Urinary bladder (tissue), 4 donors: Measurements from ENCODE around the gene ARHGEF7. TPM values are rescaled to one million over a fixed set of nuclear protein-coding genes. Genes with fewer than 3 reads are reported as not detected.

Experiments
- DNase-seq: peaks from one replicate; pipeline ENCODE4 v3.0.0-alpha.2; 2015; ENCODE audit errors: extremely low spot score
- H3K27ac ChIP-seq: one replicate; pipeline ENCODE4 v1.5.1; 2013; ENCODE audit warnings: low read depth, mild to moderate bottlenecking, moderate library complexity
- H3K36me3 ChIP-seq: one replicate; pipeline ENCODE4 v1.6.1; 2013; ENCODE audit warnings: mild to moderate bottlenecking, moderate library complexity; ENCODE audit not compliant: insufficient read depth
- H3K4me1 ChIP-seq: one replicate; pipeline ENCODE4 v1.6.1; 2013; ENCODE audit warnings: mild to moderate bottlenecking, moderate library complexity; ENCODE audit not compliant: insufficient read depth
- H3K4me3 ChIP-seq: one replicate; pipeline ENCODE4 v1.5.1; 2013; ENCODE audit warnings: low read depth, low read length
- WGBS: extraction: QIAGEN DNeasy Blood & Tissue Kit; methylation state at CpG from one replicate; pipeline ENCODE4 v1.1.7; 2013; 5-methylcytosine and 5-hydroxymethylcytosine counted together
- polyA plus RNA-seq: library from polyadenylated mRNA; stranded (reverse); fragments of 200-250 nt; gene quantifications from one replicate; pipeline ENCODE4 v1.2.3, GENCODE V29; 2013
- total RNA-seq: library from RNA; depleted of rRNA; stranded (reverse); fragments of >200 nt; gene quantifications from one replicate; pipeline ENCODE4 v1.2.3, GENCODE V29; 2014
- donor health status: healthy with polysubstance abuse.
- donor health status: healthy.

ARHGEF7 gene
- total and polyA plus RNA-seq, 2 donors, result 29.8 to 148 TPM

GRCh38 chr13:111092685-111093084, 22.4 kb upstream of the ARHGEF7 start:
- Histone ChIP-seq H3K27ac (no peak overlapping the region), H3K36me3 (no peaks in the 10 kb centered on the region), H3K4me3 (no peak overlapping the region), H3K4me1 (no peaks in the 10 kb centered on the region)
- 76% methylated on average over 6 of the region's 6 CpGs for WGBS
- no peak for DNase-seq

- no peak for DNase-seq
- 89% methylated on average over 21 of the region's 21 CpGs for WGBS
- Histone ChIP-seq H3K36me3 (no peaks in the 10 kb centered on the region), H3K4me1 (no peaks in the 10 kb centered on the region), H3K4me3 (no peak overlapping the region), H3K27ac (no peak overlapping the region)
Measured at GRCh38 chr13:111093136-111093535, 22.0 kb upstream of the ARHGEF7 start.

GRCh38 chr13:111093634-111094033, 21.5 kb upstream of the ARHGEF7 start:
- 80% methylated on average over 9 of the region's 9 CpGs for WGBS
- H3K27ac ChIP-seq, result no peak overlapping the region
- H3K4me1 ChIP-seq, result no peaks in the 10 kb centered on the region
- no peak overlapping the region for H3K4me3 ChIP-seq
- no peak for DNase-seq
- no peaks in the 10 kb centered on the region for H3K36me3 ChIP-seq

- H3K4me1 ChIP-seq, result no peaks in the 10 kb centered on the region
- no peak overlapping the region for H3K27ac ChIP-seq
- WGBS, result 70% methylated on average over 30 of the region's 30 CpGs
- no peak for DNase-seq
- no peaks in the 10 kb centered on the region for H3K36me3 ChIP-seq
- no peak overlapping the region for H3K4me3 ChIP-seq
Measured at GRCh38 chr13:111095031-111095840, 19.9 kb upstream of the ARHGEF7 start.

DNA sequence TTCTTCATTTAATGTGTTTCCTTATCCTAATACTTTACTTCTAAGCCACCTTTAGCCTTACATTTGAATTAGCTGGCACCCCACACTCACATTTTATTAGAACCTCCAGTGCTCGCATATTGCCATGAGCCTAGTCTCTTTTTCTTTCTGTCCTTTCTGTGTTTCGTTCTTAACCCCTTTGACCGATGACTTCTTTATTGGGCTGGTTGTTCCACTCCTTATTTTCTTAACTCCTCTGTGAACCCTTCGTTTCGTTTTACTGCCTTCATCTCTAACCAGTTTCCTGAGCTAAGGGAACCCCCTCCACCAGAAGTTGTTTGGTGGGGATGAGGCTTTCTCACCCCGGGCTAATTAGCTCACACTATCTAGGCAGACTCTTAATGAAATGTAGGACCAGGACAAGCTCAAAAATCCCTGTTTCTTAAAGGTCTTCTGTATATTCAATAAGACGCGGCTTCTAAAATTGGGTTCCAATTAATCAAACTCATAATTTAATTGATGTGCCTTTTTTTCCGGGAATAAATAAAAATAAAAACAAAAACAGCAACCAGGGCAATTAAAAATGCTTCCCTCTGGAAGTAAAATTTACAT, 19.1 kb upstream of the ARHGEF7 start:
- H3K27ac ChIP-seq, result no peak overlapping the region
- no peaks in the 10 kb centered on the region for H3K36me3 ChIP-seq
- no peak for DNase-seq
- WGBS, result 49% methylated on average over 9 of the region's 9 CpGs
- no peaks in the 10 kb centered on the region for H3K4me1 ChIP-seq
- H3K4me3 ChIP-seq, result no peak overlapping the region

DNA sequence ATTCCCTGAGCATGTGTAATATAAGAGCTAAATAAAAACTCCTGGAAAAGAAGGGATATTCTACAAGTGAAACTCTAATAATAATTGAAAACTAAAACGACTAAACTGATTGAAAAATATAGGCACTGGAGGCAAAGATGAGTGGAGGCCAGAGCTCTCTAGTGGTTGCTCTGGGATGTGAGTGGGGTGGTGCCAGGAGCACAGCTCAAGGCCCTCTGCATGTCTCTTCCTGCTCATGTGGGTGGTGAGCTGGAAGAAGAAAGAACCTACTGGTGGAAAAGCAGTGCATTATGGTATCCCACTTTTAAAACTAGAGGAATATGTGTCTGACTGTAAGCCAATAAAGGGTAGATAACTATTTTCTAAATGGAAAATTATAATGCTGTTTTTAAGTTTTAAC, 15.8 kb upstream of the ARHGEF7 start:
- WGBS, result 65% methylated on average over 1 of the region's 1 CpG
- Histone ChIP-seq H3K4me1 (no peaks in the 10 kb centered on the region), H3K4me3 (no peak overlapping the region), H3K36me3 (no peaks in the 10 kb centered on the region), H3K27ac (no peak overlapping the region)
- DNase-seq, result no peak

GRCh38 chr13:111110054-111110453, 5.1 kb upstream of the ARHGEF7 start:
- no peaks in the 10 kb centered on the region for H3K36me3 ChIP-seq
- 75% methylated on average over 2 of the region's 2 CpGs for WGBS
- H3K4me3 ChIP-seq, result no peak overlapping the region
- DNase-seq, result no peak
- H3K4me1 ChIP-seq, result no peaks in the 10 kb centered on the region
- no peak overlapping the region for H3K27ac ChIP-seq

- Histone ChIP-seq H3K36me3 (no peaks in the 10 kb centered on the region), H3K4me3 (no peak overlapping the region), H3K27ac (no peak overlapping the region), H3K4me1 (peaks cover 4% of the 10 kb centered on the region)
- no peak for DNase-seq
- WGBS, result 88% methylated on average over 7 of the region's 7 CpGs
Measured at GRCh38 chr13:111111376-111111937, 3.7 kb upstream of the ARHGEF7 start.

GRCh38 chr13:111112196-111112595, 2.9 kb upstream of the ARHGEF7 start:
- Histone ChIP-seq H3K36me3 (no peaks in the 10 kb centered on the region), H3K27ac (no peak overlapping the region), H3K4me3 (no peak overlapping the region), H3K4me1 (peaks cover 4% of the 10 kb centered on the region)
- DNase-seq, result no peak
- 94% methylated on average over 9 of the region's 9 CpGs for WGBS

DNA sequence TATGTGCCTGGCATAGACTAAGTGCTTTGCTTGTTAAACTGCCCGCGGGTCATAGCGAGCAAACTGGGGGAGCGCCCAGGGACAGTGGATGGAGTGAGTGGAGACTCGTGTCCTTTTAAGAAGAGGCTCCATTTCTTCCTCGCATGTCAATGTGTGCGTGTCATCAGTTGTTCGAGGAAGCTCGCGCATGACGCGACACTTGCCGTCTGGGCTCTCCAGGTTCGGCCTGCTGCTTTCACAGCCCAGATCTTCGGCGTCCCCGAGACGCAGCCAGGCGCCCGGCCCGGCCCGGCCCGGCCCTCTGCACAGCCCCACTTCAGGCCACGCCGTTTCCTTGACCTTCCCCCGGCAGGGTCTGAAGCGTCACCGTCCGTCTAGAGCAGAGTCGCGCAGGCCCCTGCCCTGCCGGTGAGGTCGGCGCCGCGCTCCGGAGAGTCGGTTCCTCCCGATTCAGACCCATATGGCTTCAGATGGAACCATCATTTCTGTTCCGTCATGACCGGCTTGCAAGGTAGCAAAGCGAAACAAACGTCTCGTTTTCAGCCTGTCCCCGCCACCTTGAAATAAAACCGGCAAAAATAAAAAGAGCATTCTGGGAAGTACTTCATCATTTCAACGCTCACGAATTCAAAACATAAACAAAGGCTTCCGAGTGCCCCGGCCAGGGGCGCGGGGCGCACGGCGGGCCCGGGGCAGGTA, 599 bp upstream of the ARHGEF7 start:
- H3K27ac ChIP-seq, result peak overlapping the region; percentile 90
- H3K36me3 ChIP-seq, result no peaks in the 10 kb centered on the region
- H3K4me1 ChIP-seq, result peaks cover 4% of the 10 kb centered on the region
- peak overlapping the region; percentile 74 for H3K4me3 ChIP-seq
- WGBS, result 2% methylated on average over 56 of the region's 56 CpGs
- DNase-seq, result no peak

DNA sequence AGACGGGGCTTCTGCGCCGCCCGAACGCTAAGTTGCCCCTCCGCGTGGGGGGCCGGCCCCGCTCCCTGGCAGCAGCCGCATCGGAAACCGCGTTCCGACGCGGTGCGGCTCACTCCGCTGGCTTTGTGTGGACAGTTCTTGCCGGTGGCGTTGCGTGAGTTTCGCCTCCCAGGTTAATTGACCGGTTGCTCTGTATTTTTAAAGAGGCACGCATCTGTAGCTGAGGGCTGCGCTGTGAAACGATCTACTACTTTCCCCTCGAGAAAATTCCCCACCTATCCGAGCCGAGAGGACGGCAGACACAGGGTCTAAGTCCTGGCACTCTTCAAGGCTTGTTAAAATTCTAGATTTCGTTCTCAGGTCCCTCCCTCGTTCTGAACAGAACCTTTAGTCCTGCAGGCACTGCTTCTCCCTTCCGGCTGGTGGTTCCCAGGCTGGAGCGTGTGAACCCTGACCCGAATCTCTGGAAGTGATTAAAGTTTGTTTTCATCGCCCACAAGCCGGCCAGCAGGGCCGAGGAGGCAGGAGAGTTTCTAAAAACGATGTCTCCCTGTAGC, 933 bp downstream of the ARHGEF7 start:
- no peaks in the 10 kb centered on the region for H3K36me3 ChIP-seq
- peak overlapping the region; percentile 74 for H3K4me3 ChIP-seq
- 2% methylated on average over 39 of the region's 39 CpGs for WGBS
- H3K4me1 ChIP-seq, result peaks cover 4% of the 10 kb centered on the region
- DNase-seq, result peak; percentile 33
- H3K27ac ChIP-seq, result peak overlapping the region; percentile 80

GRCh38 chr13:111116856-111117255, 1.7 kb downstream of the ARHGEF7 start:
- Histone ChIP-seq H3K27ac (no peak overlapping the region), H3K4me3 (no peak overlapping the region), H3K4me1 (peaks cover 4% of the 10 kb centered on the region), H3K36me3 (no peaks in the 10 kb centered on the region)
- 82% methylated on average over 1 of the region's 1 CpG for WGBS
- no peak for DNase-seq

DNA sequence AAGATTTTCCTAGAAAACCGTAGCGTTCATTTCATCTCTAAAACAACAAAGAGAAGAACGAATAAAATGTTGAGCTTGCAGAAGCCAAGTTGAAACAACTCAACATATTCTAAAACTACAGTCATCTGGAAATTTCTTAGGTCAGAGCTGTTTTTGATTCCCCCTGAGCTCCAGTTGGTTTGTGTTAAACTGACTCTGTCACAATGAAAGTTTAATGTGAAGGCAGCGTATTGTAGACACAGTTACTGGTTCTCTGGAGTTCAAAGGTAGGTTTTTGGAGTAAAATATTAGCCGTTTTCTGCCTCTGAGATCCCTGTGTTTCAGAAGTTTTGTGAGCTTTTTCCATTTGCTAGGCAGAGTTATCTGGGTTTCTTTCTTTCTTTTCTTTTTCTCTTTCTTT, 2.2 kb downstream of the ARHGEF7 start:
- Histone ChIP-seq H3K36me3 (no peaks in the 10 kb centered on the region), H3K4me1 (peaks cover 4% of the 10 kb centered on the region), H3K4me3 (no peak overlapping the region), H3K27ac (no peak overlapping the region)
- 76% methylated on average over 5 of the region's 5 CpGs for WGBS
- no peak for DNase-seq
